T47D (cell line): ENCODE measurements around the gene AK2.

Source experiments
- DNase-seq, 2 experiments: peaks; one replicate each; pipeline versions ENCODE4 v3.0.0 to v3.0.0-alpha.2; 2011 to 2012; ENCODE audit warnings: low read depth in 1 of 2, low spot score in 1 of 2
- JUND ChIP-seq: IDR thresholded peaks from 2 replicates; pipeline ENCODE4 v1.6.1; 2012; ENCODE audit warnings: low read depth
- in situ Hi-C: cut with HindIII; loops from 2 replicates; pipeline ENCODE4 v1.10.0; 2016; ENCODE audit warnings: low sequenced_read_pairs, low pct_unique_long_range_greater_than_20kb

The AK2 gene

GRCh38 chr1:32992489-32993323 lies 44.0 kb downstream of the AK2 start:
- DNase-seq: peak; percentile 35 to 70
- in situ Hi-C loops: no loop called here
- no peak for TF ChIP-seq JUND

GRCh38 chr1:32991819-32992488 lies 44.7 kb downstream of the AK2 start:
- no peak for TF ChIP-seq JUND
- DNase-seq: no peak
- in situ Hi-C loops: no loop called here

- TF ChIP-seq JUND: no peak
- in situ Hi-C loops: no loop called here
- no peak for DNase-seq
These were observed 45.3 kb downstream of the AK2 start for GRCh38 chr1:32991386-32991785.

- no peak for DNase-seq
- in situ Hi-C loops: no loop called here
- no peak for TF ChIP-seq JUND
These were observed 45.8 kb downstream of the AK2 start for GRCh38 chr1:32990887-32991286.

- in situ Hi-C loops: no loop called here
- DNase-seq: peak in 1 of 2 experiments; percentile 56
These were observed 47.3 kb downstream of the AK2 start for GRCh38 chr1:32989160-32990050.

GRCh38 chr1:32988665-32989064 lies 48.0 kb downstream of the AK2 start:
- DNase-seq: no peak

More at GRCh38 chr1:32989160-32990050, 47.3 kb downstream of the AK2 start:
- TF ChIP-seq JUND: no peak

GRCh38 chr1:32985226-32985625 lies 51.5 kb downstream of the AK2 start:
- no peak for TF ChIP-seq JUND
- in situ Hi-C loops: no loop called here
- no peak for DNase-seq

More at GRCh38 chr1:32988665-32989064, 48.0 kb downstream of the AK2 start:
- TF ChIP-seq JUND: no peak
- in situ Hi-C loops: no loop called here

- TF ChIP-seq JUND: no peak
- DNase-seq: no peak
- in situ Hi-C loops: no loop called here
These were observed 52.1 kb downstream of the AK2 start for GRCh38 chr1:32984455-32985171.

GRCh38 chr1:32984090-32984454 lies 52.6 kb downstream of the AK2 start:
- in situ Hi-C loops: no loop called here

GRCh38 chr1:32983020-32983419 lies 53.7 kb downstream of the AK2 start:
- no peak for DNase-seq
- no peak for TF ChIP-seq JUND
- in situ Hi-C loops: no loop called here

More at GRCh38 chr1:32984090-32984454, 52.6 kb downstream of the AK2 start:
- no peak for DNase-seq
- TF ChIP-seq JUND: no peak

- in situ Hi-C loops: no loop called here
- no peak for TF ChIP-seq JUND
- DNase-seq: peak; percentile 14 to 81
These were observed 55.4 kb downstream of the AK2 start for GRCh38 chr1:32981003-32981901.
